Fibroblast of the conjunctiva (primary cell): ENCODE results near the gene SPO11.

Experiments used
- DNase-seq: peaks from one replicate; pipeline ENCODE4 v3.0.0-alpha.2; 2010; ENCODE audit warnings: low read depth

SPO11 gene

DNA sequence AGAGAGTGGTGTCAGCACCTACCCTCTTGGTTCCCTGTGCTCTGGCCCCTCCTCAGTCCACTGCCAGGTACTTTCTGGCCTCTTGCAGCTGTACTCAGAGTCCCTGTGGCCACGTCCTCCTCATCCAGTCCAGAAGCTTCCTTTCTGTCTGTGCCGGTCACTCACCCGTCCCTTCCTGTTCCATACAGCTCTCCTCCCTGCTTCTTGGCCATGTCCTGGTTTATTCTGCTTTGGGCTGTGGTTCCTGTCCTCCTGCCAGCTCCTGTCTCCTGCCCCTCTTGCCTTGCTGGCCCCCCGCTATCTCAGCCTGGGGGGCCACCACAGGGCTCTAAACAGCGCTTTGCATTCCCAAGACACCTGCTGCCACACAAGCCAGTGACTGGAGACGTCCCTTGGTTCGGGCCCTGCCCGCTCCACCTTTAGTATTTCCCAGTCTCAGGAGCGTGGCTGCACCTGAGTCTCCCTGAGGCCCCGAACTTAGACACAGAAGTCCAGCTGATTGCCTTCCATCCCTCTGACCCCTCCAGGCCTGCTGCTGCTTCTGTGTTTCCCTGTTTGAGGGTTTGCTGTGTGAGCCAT is 46.1 kb downstream of the SPO11 start:
- DNase-seq, result no peak

- no peak for DNase-seq
Measured at GRCh38 chr20:57377350-57377749, 47.7 kb downstream of the SPO11 start.

- no peak for DNase-seq
Measured at GRCh38 chr20:57378107-57378506, 48.5 kb downstream of the SPO11 start.

DNA sequence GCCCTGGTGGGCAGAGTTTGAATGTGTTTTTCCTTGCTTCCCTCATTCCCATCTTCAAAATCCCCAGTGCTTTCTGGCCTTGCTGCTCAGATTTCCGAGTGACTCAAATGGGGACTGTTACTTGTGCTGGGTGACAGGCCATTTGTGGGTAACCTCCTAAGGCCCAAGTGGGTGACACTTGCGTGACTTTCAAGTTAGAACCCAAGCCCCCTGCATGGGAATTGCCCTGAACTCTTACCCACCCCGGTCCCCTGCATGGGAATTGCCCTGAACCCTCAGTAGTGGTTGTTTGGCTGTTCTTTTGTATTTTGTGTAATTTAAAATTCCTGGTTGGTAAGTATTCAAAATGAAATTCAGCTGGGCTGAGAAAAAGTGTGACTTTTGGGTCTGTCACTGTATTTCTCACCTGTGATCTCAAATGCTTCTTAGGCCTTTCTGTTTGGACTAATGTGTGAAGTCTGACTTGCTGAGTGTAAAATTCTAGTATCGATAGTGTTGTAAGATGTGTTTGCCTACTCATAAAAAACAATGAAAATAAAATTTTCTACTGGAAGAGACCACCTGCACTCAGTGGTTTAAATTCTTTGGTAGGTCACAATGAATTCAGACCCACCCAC is 49.2 kb downstream of the SPO11 start:
- no peak for DNase-seq

DNA sequence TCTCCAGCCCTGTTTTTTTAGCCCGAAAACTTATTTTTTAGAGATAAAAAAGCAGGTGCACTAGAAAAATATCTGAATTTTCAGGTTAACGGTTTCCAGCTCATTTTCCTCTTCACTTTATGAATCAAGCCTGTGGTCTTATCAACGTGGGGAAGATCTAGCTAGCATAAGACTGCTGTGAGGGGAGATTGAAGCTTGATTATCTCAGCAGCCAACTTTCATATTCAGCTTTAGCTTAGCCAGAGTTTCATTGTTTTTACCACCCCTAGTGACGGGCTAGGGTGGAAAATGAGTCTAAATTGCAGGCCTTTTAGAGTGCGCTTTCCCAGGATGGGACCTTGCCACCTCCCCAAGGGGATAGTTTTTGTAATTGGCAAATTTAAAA is 49.7 kb downstream of the SPO11 start:
- no peak for DNase-seq

DNA sequence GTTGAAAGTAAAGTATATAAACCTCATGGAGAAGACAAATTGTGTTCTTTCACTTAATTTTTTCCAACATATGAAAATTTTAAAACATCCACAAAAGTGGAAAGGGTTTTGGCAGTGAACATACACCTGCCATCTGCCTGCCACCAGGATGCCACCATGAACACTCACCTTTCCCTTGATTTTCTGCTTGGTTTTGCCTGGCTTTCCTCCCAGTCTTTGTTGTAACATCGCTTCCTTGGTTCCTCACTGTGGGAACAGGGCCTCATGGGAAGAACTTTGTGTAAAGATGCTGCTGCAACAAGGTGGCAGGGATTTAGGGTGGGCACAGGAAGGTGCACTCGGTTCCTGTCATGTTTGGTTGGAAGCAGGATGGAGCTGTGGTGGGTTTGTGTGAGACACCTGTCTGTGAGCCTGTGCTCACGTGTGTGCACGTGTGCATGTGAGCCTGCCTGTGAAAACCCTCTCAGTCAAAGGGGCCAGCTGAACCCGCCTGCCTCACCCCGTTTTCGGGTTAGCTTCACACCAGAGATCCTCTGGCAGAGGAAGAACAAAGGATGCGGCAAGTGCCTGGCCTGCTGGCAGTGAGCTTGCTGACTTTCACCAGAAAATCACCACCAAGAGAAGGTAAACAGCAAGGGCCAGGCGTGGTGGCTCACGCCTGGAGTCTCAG is 50.6 kb downstream of the SPO11 start:
- no peak for DNase-seq

DNA sequence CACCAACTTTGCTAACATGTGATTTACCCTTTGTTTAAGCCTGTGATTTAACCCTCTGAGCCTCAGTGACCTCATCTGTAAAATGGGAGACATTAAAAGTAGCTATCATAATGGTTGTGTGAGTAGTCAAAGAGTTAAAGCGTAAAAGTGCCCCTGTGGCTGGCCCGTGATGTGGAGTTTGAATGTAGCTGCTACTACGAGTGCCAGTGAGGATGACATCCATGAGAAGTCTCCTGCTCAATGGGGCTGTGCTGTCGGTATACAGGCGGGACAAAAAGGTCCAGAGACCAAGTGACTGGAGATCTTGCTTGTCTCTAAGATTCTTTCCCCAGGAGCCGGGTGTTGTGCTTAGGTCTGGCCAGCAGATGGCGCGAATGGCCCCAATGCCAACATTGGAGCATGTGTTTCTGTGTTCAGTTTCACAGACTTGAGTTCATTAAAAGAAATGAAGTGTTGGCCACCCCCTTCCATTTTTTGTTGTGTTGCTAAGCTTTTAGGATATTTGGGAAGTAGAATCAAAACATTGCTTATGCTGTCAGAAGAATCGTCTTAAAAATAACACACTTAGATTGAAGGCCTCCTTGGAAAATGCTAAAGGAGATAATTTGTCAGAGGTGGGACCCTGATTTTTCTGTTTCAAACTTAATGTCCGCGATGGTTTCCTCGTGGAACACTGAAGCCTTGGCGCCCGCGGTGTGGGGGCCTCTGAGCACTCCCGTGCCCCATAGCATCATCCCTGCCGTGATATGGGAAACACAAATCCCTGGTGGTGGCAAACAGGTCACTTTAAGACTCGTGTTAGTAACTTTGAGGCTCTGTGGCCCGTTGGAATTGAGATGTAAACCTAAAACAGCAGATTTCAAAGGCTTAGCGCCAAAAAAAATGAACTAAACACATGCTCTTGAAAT is 52.2 kb downstream of the SPO11 start:
- peak; percentile 41 for DNase-seq

DNA sequence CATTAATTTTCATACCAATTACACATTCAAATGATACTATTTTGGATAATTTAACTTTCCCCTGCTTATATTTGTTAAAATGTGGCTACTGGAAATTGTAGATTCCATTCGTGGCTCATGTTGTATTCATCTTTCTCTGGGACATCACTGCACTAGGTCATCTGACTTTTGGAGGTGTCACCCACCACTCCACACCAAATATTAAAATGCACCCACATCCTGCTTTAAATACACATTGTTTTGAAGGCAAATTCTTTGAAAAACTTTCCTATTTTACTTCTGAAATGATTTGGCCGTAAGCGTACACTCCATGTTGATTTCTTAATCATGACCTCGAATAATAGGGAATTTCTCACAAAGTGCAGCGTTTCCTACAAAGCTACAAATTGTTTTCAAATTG is 52.9 kb downstream of the SPO11 start:
- DNase-seq, result no peak

DNA sequence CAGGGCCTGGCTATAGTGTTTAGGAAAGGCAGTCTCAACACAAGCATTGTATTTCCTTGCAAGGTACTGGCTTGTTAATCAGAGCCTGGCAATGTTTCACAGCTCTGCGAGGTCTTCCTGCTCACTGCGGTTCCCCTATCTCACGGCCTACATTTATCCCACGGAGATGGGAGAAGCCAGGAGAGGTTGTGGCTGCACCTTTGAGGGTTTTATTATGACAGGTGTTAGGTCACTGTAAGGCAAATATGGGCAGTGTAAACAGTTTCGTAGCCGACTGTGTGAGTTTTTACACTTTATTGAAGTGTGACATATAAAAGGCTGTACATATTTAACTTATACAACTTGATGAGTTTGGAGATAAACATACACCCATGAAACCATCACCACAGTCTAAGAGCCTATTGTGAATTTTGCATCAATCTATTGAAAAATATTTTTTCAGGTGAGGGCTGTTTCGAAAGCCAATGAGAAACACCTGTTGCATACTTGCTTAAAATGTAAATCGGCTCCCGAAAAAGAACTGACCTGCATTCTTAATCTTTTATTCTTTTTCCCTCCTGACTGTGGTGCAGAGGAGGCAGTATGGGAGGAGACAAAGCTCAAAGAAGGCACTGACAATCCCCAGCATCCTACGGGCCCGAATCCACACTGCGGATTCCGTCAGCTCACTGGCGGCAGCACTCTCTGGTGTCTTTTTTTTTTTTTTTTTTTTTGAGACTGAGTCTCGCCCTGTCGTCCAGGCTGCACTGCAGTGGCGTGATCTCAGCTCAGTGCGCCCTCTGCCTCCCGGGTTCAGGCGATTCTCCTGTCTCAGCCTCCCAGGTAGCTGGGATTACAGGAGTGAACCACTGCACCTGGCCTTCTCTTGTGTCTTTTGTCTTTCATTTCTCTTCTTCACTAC is 54.1 kb downstream of the SPO11 start:
- DNase-seq, result no peak

GRCh38 chr20:57384486-57384885 is 54.9 kb downstream of the SPO11 start:
- DNase-seq, result no peak

DNA sequence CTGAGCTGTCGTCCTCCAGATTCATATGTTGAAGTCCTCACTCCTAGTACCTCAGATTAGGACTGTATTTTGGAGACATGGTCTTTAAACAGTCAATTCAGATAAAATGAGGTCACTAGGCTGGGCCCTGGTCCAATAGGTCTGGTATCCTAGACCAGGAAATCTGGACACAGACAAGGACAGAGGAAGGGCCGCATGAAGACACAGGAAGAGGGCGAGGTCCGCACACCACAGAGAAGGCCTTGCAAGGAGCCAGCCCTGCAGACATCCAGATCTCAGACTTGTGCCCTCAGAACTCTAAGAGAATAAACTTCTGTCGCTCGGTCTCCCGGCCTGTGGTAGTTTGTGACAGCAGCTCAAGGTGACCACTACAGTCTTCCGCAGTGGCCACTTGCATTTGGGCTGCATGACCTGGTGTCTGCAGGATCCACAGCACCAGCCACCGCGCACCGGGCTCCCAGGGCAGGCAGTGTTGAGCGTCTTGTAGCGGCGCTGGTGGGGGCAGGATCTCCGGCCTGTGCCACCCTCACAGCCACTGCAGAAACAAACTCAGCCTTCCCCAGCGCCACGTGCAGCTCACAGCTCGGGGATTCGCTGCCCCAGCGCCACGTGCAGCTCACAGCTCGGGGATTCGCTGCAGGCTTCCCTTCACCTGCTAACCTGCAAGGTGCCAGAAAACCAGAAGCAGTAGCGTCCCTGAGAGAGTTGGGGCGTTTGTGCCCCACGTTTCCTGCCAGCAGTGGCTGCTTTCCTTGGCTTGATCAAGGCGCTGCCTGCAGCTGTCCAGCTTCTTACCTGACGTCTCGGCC is 55.6 kb downstream of the SPO11 start:
- no peak for DNase-seq

DNA sequence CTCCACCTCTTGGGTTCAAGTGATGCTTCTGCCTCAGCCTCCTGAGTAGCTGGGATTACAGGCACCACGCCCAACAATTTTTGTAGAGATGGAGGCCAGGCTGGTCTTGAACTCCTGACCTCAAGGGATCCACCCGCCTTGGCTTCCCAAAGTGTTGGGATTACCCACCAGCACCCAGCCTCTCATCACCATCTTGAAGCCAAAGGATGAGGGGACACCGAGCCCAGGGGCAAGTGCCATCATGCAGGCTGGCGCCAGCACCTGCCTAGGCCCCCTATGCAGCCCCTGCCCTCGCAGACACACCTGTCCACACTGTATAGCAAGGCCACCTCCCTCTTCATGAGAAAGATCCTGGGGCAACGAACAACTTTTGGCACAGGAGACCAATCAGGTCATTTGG is 56.3 kb downstream of the SPO11 start:
- DNase-seq, result no peak

DNA sequence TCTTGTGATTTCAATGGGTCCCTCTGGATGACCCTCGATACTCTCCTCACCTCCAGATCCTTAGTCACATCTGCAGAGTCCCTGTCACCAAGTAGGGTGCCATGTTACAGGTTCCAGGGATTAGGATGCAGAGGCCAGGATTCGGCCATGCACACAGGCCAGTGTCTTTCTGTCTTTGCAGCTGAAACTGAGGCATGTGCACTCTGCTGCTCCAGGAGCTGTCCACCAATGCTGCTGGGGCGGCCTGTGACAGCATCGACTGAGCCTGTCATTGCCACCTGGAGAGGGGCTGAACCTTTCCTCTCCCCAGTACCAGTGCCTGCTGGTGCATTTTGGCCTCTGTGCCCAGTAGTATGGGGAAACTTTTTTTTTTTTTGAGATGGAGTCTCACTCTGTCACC is 57.2 kb downstream of the SPO11 start:
- no peak for DNase-seq

GRCh38 chr20:57387463-57387862 is 57.9 kb downstream of the SPO11 start:
- no peak for DNase-seq

GRCh38 chr20:57387945-57388371 is 58.4 kb downstream of the SPO11 start:
- DNase-seq, result no peak

DNA sequence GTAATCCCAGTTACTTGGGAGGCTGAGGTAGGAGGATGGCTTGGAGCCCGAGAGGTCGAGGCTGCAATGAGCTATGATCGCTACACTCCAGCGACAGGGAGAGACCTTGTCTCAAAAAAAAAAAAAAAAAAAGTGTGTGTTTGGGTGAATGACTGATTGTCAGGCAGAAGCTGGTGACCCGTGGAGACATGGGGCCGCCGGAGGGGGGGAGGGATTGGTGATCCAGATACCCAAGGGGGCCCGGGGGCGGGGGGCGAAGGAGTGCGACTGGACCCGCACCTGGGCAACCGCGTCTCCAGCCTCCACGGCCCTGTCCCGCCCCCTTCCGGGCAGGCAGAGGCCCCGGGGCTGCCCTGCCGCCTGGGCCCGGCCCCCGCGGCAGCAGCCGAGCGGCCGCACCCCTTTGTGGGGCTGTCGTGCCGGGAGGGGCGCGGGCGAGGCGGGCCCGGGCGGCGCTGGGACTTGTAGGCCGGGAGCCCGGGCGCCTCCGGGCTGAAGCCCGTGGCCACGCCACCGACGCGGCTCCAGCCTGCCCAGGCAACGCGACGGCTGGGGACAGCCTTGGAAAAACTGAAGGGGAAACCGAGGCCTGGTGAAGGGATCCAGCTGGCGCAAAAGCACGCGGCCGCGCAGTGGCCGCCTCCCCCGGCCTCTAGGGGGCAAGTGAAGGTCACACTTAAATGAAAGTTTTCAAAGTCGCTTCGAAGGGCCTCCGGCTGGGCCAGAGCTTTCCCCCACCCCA is 59.5 kb downstream of the SPO11 start:
- DNase-seq, result peak; percentile 18

DNA sequence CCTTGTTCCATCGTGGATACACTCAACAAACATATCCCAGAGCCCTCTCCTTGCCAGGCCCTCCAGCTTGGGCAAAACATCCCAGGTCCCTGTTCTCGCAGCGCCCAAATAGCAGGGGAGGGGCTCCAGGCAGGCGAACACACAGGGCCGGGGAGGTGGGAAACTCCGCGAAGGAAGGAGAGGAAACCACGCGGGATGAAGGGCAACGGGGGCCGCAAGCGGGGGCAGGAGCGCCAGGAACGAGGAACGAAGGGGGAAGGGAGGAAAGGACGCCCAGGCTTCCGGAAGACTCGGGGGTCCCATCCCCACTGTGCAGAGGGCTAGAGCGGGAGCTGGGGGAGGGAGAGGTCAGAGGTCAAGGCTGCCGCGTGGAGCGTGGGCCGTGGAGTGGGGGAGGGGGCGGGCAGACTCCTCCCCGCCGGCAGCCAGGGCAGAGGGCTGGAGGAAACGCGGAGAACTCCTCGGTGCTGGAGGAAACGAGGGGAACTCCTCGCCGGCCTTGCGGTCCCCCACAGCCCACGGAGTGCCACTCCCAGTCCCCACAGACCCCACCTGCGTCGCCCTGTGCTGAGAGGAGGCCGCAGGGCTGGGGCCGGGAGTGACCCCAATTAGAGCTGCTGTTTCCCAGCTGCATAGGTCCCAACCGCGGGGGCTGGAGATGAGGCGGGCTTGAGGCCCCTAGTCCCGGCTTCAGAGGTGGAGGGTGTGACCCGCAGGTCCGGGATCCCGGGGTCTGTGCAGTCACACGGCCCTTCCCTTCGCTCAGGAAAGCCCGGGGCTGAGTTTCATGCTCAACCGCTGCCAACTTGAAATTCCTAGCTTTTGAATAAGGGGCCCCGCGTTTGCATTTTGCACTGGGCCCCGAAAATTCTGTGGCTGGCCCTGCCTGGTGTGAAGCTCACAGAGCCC is 60.3 kb downstream of the SPO11 start:
- no peak for DNase-seq

- DNase-seq, result peak; percentile 16
Measured at GRCh38 chr20:57390604-57391438, 61.2 kb downstream of the SPO11 start, which contains the start of gene RBM38. TSS of gene RBM38 (plus strand) at chr20:57391396. CDS start at chr20:57391582, 186 bp downstream.
